ENCODE measurements around the gene FSD2.

The FSD2 gene

DNA sequence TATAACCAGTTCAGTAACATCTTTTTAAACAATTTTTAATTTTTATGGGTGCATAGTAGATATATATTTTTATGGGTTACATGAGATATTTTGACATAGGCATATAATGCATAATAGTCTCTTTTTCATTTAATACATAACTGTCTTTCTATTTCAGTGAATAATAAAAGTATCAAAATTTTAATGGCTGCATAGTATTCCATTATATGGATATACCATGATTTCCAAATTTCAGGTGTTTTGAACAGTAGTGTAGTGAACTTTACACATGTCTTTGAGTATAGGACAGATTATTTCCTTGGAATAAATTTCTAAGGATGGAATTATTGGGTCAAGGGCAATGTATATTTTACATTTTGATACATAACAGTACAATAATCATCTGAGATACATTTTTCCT lies 14.3 kb upstream of the FSD2 start:
- CTCF ChIA-PET, result no interaction called here
- POLR2A ChIA-PET, result no interaction called here
- no peak for DNase-seq (ENCODE audit: extremely low spot score)
- TF ChIP-seq CTCF (IDR thresholded peaks at IDR 0.05; ENCODE audit: control extremely low read depth, extremely low read depth, low read depth, missing control alignments), result no peak

DNA sequence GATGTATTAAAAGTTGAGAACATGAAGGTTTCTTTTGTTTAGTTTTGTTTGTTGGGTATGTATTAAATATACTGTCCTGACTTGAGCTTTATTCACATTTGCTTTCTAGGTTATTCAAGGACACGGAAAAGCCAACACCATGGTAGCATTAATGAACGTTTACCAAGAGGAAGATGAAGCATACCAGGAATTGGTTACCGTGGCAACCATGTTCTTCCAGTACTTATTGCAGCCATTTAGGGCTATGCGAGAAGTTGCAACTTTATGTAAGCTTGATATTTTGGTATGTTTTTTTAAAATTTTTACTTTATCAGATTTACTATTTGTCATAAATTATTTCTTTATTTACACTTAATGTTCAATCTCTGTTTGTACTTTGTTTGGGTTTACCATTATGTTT lies 7.1 kb upstream of the FSD2 start:
- DNase-seq (ENCODE audit: extremely low spot score), result no peak
- TF ChIP-seq CTCF (IDR thresholded peaks at IDR 0.05; ENCODE audit: control extremely low read depth, extremely low read depth, low read depth, missing control alignments), result no peak
- POLR2A ChIA-PET, result no interaction called here
- CTCF ChIA-PET, result interaction anchor here (1.0 to 1.9 kb wide), 3 partner anchors 17 to 282 kb away, joined by 3 to 5 read pairs (median 4); no protein-coding TSS in a partner anchor

GRCh38 chr15:82810890-82811426 lies 5.1 kb upstream of the FSD2 start:
- no peak for DNase-seq (ENCODE audit: extremely low spot score)
- POLR2A ChIA-PET, result interaction anchor here (0.6 to 1.3 kb wide), 2 partner anchors 22 to 54 kb away, joined by 3 to 7 read pairs; no protein-coding TSS in a partner anchor
- CTCF ChIA-PET, result interaction anchor here (1.0 to 2.1 kb wide), 4 partner anchors 7 to 59 kb away, joined by 3 to 4 read pairs (median 3); no protein-coding TSS in a partner anchor
- TF ChIP-seq CTCF (IDR thresholded peaks at IDR 0.05; ENCODE audit: control extremely low read depth, extremely low read depth, low read depth, missing control alignments), result no peak

GRCh38 chr15:82810061-82810889 lies 4.4 kb upstream of the FSD2 start:
- no peak for TF ChIP-seq CTCF (IDR thresholded peaks at IDR 0.05; ENCODE audit: control extremely low read depth, extremely low read depth, low read depth, missing control alignments)
- CTCF ChIA-PET, result interaction anchor here (0.7 to 2.1 kb wide), 4 partner anchors 8 to 35 kb away, joined by 3 to 4 read pairs (median 3); no protein-coding TSS in a partner anchor
- POLR2A ChIA-PET, result interaction anchor here (0.6 to 1.3 kb wide), 2 partner anchors 22 to 53 kb away, joined by 3 to 7 read pairs; no protein-coding TSS in a partner anchor
- DNase-seq (ENCODE audit: extremely low spot score), result no peak

DNA sequence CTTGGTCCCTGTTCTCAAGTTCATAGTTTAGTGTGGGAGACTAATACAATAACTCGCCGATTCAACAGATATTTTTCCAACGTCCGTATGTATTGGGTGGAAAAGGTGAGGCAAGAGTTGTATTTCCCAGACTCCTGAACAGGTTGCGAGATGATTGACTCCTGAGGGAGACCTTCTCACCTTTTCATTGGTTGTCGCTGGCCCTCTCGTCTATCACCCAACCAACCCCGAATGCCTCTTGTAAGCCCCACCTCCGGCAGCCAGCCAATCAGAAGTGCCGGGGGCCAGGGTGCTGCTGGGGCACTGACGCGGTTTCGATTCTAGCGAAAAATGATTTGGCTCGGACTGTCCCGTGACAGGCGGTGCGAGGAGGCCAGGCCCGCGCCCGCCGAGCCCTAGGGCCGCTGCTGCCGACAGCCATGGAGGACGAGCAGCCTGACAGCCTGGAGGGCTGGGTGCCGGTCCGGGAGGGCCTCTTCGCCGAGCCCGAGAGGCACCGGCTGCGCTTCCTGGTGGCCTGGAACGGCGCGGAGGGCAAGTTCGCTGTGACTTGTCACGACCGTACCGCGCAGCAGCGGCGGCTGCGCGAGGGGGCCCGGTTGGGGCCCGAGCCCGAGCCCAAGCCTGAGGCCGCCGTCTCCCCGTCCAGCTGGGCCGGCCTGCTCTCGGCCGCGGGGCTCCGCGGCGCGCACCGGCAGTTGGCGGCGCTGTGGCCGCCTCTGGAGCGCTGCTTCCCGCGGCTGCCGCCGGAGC lies 3.6 kb upstream of the FSD2 start, which contains the start of gene WHAMM:
TSS of gene WHAMM (plus strand) at position 321 of the 753 bp plus-strand sequence. CDS start at position 420, 99 bp downstream.
- ChIA-PET POLR2A (interaction anchor here (1.3 kb wide), 1 partner anchor 23 kb away, joined by 7 read pairs; no protein-coding TSS in a partner anchor), CTCF (interaction anchor here (0.7 to 2.1 kb wide), 2 partner anchors 9 to 13 kb away, joined by 3 to 4 read pairs; no protein-coding TSS in a partner anchor)

More for the DNA sequence above, 3.6 kb upstream of the FSD2 start, which contains the start of gene WHAMM:
- peak; percentile 93 for DNase-seq (ENCODE audit: extremely low spot score)
- TF ChIP-seq CTCF (IDR thresholded peaks at IDR 0.05; ENCODE audit: control extremely low read depth, extremely low read depth, low read depth, missing control alignments), result peak; percentile 48

Data from GM10248 (cell line).